AG04449 (cell line): ENCODE results near the gene ATXN1.

Source experiments
- CTCF ChIA-PET: fragments of 350-600 bp; formaldehyde crosslinking; extraction: SDS; loops from one replicate; lab custom pipeline; 2021; ENCODE audit warnings: antibody characterized with exemption; lab: Yijun Ruan, JAX
- POLR2A ChIA-PET: fragments of 400-600, 350-600 bp; formaldehyde crosslinking; extraction: SDS; loops from one replicate; lab custom pipeline; 2020; ENCODE audit warnings: antibody characterized with exemption, inconsistent platforms; lab: Yijun Ruan, JAX
- DNase-seq: peaks from one replicate; pipeline ENCODE4 v3.0.0-alpha.2; 2010; ENCODE audit warnings: low read depth, low spot score
- H3K4me3 ChIP-seq: 2 replicates; pipeline ENCODE4 v1.5.1; 2011; ENCODE audit warnings: low read depth, mild to moderate bottlenecking, control low read depth, low read length
- CTCF ChIP-seq: IDR thresholded peaks from one replicate; pipeline ENCODE4 v1.5.1; 2011; ENCODE audit warnings: mild to moderate bottlenecking, moderate library complexity, low read length, control low read depth, inconsistent platforms; ENCODE audit not compliant: insufficient read depth; ENCODE audit errors: missing control alignments

Gene ATXN1

GRCh38 chr6:16367571-16367970 lies 393.7 kb downstream of the ATXN1 start:
- ChIA-PET CTCF (interaction anchor here (1.1 to 2.2 kb wide), 3 partner anchors 8 to 35 kb away, joined by 3 to 5 read pairs (median 3); no protein-coding TSS in a partner anchor), POLR2A (no interaction called here)
- H3K4me3 ChIP-seq = no peak overlapping the region
- no peak for DNase-seq
- no peak for TF ChIP-seq CTCF

GRCh38 chr6:16363749-16364148 lies 397.5 kb downstream of the ATXN1 start:
- TF ChIP-seq CTCF = no peak
- H3K4me3 ChIP-seq = no peak overlapping the region
- CTCF ChIA-PET = interaction anchor here (0.6 to 1.0 kb wide), 2 partner anchors 78 to 1865 kb away, joined by 3 to 4 read pairs; no protein-coding TSS in a partner anchor
- POLR2A ChIA-PET = no interaction called here
- DNase-seq = no peak

GRCh38 chr6:16362819-16363589 lies 398.3 kb downstream of the ATXN1 start:
- DNase-seq = no peak
- ChIA-PET CTCF (interaction anchor here (0.9 to 1.2 kb wide), 2 partner anchors 23 to 75 kb away, joined by 3 read pairs; no protein-coding TSS in a partner anchor), POLR2A (no interaction called here)
- H3K4me3 ChIP-seq = no peak overlapping the region
- TF ChIP-seq CTCF = no peak

GRCh38 chr6:16362296-16362695 lies 399.0 kb downstream of the ATXN1 start:
- ChIA-PET POLR2A (no interaction called here), CTCF (interaction anchor here (0.9 to 1.2 kb wide), 2 partner anchors 22 to 75 kb away, joined by 3 read pairs; no protein-coding TSS in a partner anchor)
- TF ChIP-seq CTCF = no peak
- DNase-seq = no peak
- no peak overlapping the region for H3K4me3 ChIP-seq

GRCh38 chr6:16361861-16362260 lies 399.4 kb downstream of the ATXN1 start:
- POLR2A ChIA-PET = no interaction called here
- CTCF ChIA-PET = interaction anchor here (0.9 kb wide), 1 partner anchor 22 kb away, joined by 3 read pairs; no protein-coding TSS in a partner anchor
- TF ChIP-seq CTCF = no peak

GRCh38 chr6:16361121-16361520 lies 400.1 kb downstream of the ATXN1 start:
- ChIA-PET POLR2A (no interaction called here), CTCF (interaction anchor here (2.0 kb wide), 1 partner anchor 48 kb away, joined by 5 read pairs; no protein-coding TSS in a partner anchor)
- TF ChIP-seq CTCF = no peak
- H3K4me3 ChIP-seq = no peak overlapping the region
- no peak for DNase-seq

More at GRCh38 chr6:16361861-16362260, 399.4 kb downstream of the ATXN1 start:
- no peak for DNase-seq
- H3K4me3 ChIP-seq = no peak overlapping the region
